Activated naive CD4-positive, alpha-beta T cell treated with anti-CD3 and anti-CD28 coated beads for 36 hours (primary cell): ENCODE data around the gene U2AF1L4. TPM values are rescaled to one million over a fixed set of nuclear protein-coding genes. Genes with fewer than 3 reads are reported as not detected.

ENCODE experiments used
- CTCF ChIA-PET: fragments of 350-600 bp; sonication (Branson Sonifier 250); formaldehyde crosslinking; loops from one replicate; lab custom pipeline; 2021; ENCODE audit warnings: antibody characterized with exemption; lab: Charles Lee
- DNase-seq: peaks from one replicate; pipeline ENCODE4 v3.0.0-alpha.2; 2020
- H3K27ac Mint-ChIP-seq: one replicate; pipeline ENCODE4 v1.8.0; 2021; ENCODE audit warnings: mild to moderate bottlenecking, mixed read lengths
- H3K27me3 Mint-ChIP-seq: one replicate; pipeline ENCODE4 v1.8.0; 2021; ENCODE audit warnings: low read depth, mixed read lengths
- H3K36me3 Mint-ChIP-seq: one replicate; pipeline ENCODE4 v1.8.0; 2021; ENCODE audit warnings: low read depth, mixed read lengths
- H3K4me1 Mint-ChIP-seq: one replicate; pipeline ENCODE4 v1.8.0; 2021; ENCODE audit warnings: low read depth, mixed read lengths
- H3K4me3 Mint-ChIP-seq: one replicate; pipeline ENCODE4 v1.8.0; 2021; ENCODE audit warnings: mild to moderate bottlenecking, moderate library complexity, mixed read lengths
- H3K9me3 Mint-ChIP-seq: one replicate; pipeline ENCODE4 v1.8.0; 2021; ENCODE audit warnings: mixed read lengths
- intact Hi-C: fragments of 100-400 bp; cut with micrococcal nuclease; formaldehyde crosslinking; loops from one replicate; pipeline ENCODE4 v1.15.1; 2023
- total RNA-seq, 2 experiments: library from RNA; stranded (reverse); gene quantifications; one replicate each; pipeline ENCODE4 v1.2.3, GENCODE V29; 2021

U2AF1L4 gene
- total RNA-seq, result 10 to 100 TPM; 41.8 to 44.2 TPM

DNA sequence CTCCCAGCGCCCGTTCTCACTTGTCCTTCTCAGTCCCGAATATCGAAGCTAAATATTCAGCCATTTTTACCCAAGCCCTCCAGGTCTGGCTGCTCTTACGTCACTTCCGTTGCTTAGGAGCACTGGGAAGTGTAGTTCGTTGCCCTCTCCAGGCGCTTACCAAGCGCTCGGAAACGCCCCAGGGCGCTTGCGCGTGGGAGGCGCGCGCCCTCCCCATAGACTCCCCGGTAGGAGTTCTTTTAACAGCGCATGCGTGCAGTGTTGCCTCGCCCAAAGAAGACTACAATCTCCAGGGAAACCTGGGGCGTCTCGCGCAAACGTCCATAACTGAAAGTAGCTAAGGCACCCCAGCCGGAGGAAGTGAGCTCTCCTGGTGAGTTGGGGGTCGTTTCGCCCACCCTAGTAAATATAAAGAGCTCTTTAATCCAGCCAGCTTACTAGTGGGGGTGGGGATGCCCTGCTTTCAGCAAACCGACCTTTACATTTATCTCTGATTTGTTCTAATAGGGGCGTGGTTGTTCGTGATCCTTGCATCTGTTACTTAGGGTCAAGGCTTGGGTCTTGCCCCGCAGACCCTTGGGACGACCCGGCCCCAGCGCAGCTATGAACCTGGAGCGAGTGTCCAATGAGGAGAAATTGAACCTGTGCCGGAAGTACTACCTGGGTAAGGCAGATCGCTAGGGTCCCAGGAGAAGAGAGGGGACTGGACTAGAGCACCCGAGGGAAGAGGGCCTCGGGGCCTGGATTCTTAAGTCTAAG, at the start of gene U2AF1L4, which contains the start of gene PSENEN:
TSS of gene U2AF1L4 (minus strand) at position 91 of the 759 bp plus-strand sequence. CDS start at position 64, 27 bp downstream.
TSS of gene PSENEN (plus strand) at position 324 of the 759 bp plus-strand sequence. CDS start at position 604, 280 bp downstream.
- peak within 1 kb of the TSS; percentile 99 for H3K27ac Mint-ChIP-seq
- H3K27me3 Mint-ChIP-seq, result no peaks in the 10 kb centered on the region
- CTCF ChIA-PET, result interaction anchor here (1.1 kb wide), 1 partner anchor 51 kb away, joined by 4 read pairs; no protein-coding TSS in a partner anchor
- peak; percentile 97 for DNase-seq
- H3K4me1 Mint-ChIP-seq, result peaks cover 58% of the 10 kb centered on the region
- intact Hi-C loops, result loop anchor here (1.0 to 10.0 kb wide), 9 partner anchors 28 to 742 kb away; partner anchors contain the start of genes ALKBH6, ARHGAP33, CAPNS1 and NFKBID
- H3K9me3 Mint-ChIP-seq, result no peaks in the 10 kb centered on the region
- H3K36me3 Mint-ChIP-seq, result peaks cover 17% of the 10 kb centered on the region
- H3K4me3 Mint-ChIP-seq, result peak within 1 kb of the TSS; percentile 96

GRCh38 chr19:35793381-35794165, 48.4 kb upstream of the U2AF1L4 start:
- H3K4me1 Mint-ChIP-seq, result peaks cover 6% of the 10 kb centered on the region
- H3K36me3 Mint-ChIP-seq, result no peaks in the 10 kb centered on the region
- intact Hi-C loops, result no loop called here
- CTCF ChIA-PET, result no interaction called here
- H3K9me3 Mint-ChIP-seq, result no peaks in the 10 kb centered on the region
- peaks cover 28% of the 10 kb centered on the region for H3K27me3 Mint-ChIP-seq
- no peak overlapping the region for H3K27ac Mint-ChIP-seq
- no peak overlapping the region for H3K4me3 Mint-ChIP-seq
- DNase-seq, result no peak

GRCh38 chr19:35792888-35793287, 47.7 kb upstream of the U2AF1L4 start:
- intact Hi-C loops, result no loop called here
- peaks cover 23% of the 10 kb centered on the region for H3K27me3 Mint-ChIP-seq
- peaks cover 6% of the 10 kb centered on the region for H3K4me1 Mint-ChIP-seq
- CTCF ChIA-PET, result no interaction called here
- DNase-seq, result no peak
- no peak overlapping the region for H3K4me3 Mint-ChIP-seq
- no peaks in the 10 kb centered on the region for H3K9me3 Mint-ChIP-seq
- H3K36me3 Mint-ChIP-seq, result no peaks in the 10 kb centered on the region
- H3K27ac Mint-ChIP-seq, result no peak overlapping the region

DNA sequence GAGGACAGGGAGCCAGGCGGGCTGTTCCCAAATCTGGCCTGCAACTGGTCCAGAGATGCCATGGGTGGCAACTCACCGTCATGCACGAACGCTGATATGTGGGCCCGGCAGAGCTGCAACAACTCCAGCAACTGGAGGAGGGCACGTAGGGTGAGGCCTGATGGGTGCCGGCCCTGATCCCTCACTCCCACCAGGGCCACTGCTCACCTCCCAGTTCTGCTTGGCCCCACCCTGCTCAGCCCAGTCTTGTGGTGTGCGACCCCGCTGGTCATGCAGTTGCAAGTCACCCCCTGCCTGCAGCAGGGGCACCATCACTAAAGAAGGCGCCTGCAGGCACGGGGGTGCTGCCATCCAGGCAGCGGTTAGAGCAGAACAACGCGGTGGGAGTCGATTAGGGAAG, 47.1 kb upstream of the U2AF1L4 start:
- DNase-seq, result no peak
- intact Hi-C loops, result no loop called here
- peaks cover 19% of the 10 kb centered on the region for H3K27me3 Mint-ChIP-seq
- no peak overlapping the region for H3K4me3 Mint-ChIP-seq
- H3K9me3 Mint-ChIP-seq, result no peaks in the 10 kb centered on the region
- CTCF ChIA-PET, result no interaction called here
- no peaks in the 10 kb centered on the region for H3K36me3 Mint-ChIP-seq
- peaks cover 5% of the 10 kb centered on the region for H3K4me1 Mint-ChIP-seq
- H3K27ac Mint-ChIP-seq, result no peak overlapping the region

DNA sequence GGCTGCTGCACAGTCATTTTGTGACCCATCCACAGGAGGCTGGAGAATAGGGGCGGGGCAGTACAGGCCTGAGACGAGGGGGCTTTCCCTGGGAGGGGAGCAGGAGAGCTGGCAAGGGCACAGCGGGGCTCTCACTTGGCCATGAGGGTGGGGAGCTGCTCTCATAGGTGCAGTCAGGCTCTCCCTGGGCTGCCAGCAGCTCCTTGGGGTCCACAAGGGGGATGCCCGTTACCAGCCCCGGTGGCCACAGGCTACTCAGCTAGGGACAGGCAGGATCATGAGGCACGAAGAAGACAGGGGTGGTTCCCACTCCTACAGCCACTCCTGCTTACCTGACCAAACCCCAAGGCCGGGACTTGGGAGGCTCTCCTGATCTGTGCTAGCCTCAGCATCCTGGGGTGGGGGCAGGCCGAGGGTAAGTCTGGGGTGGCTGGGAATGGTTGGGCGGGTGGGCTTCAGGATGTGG, 46.6 kb upstream of the U2AF1L4 start:
- CTCF ChIA-PET, result no interaction called here
- intact Hi-C loops, result no loop called here
- Mint-ChIP-seq H3K9me3 (no peaks in the 10 kb centered on the region), H3K4me3 (no peak overlapping the region), H3K36me3 (no peaks in the 10 kb centered on the region), H3K4me1 (peaks cover under 1% of the 10 kb centered on the region), H3K27me3 (peaks cover 14% of the 10 kb centered on the region), H3K27ac (no peak overlapping the region)
- DNase-seq, result no peak

DNA sequence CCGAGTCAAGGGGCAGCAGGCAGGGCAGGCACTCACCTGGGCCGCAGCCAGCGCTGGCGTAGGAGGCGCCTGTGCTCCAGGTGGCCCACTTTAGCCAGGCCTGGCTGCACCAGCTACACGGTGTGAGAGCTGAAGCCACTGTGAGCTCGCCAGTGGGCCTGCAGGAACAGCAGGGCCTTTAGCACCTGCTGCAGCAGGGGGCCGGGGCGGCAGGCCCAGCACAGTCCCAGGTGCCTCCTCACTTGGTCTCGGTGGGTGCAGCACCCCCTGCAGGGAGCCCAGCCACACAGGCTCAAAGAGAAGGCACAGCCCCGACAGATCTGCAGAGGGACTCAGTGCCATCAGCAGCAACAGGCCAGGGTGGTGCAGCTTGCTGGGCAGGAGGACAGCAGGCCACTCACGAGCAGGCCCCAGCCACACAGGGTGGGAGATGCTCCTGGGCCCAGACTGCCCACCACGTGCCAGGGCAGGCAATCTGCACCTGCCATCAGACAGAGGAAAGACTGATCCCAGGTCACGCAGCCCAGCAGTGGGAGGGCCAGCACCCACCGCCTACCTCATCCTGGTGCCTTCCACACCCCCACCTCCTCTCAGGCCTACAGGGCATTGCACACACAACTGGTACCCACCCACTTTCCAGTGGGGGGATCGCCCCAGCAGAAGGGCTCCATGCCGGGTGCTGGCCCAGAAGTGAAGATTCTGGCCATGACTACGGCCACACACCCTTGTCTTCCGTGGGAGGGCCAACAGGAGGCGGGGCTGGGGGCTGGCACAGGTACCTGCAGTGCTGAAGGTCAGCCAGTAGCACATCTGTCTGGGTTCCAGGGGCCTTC, 46.0 kb upstream of the U2AF1L4 start:
- Mint-ChIP-seq H3K4me3 (no peak overlapping the region), H3K27ac (no peak overlapping the region), H3K9me3 (no peaks in the 10 kb centered on the region), H3K4me1 (no peaks in the 10 kb centered on the region), H3K36me3 (no peaks in the 10 kb centered on the region), H3K27me3 (peaks cover 8% of the 10 kb centered on the region)
- CTCF ChIA-PET, result interaction anchor here (0.6 to 2.1 kb wide), 2 partner anchors 97 to 116 kb away, joined by 3 to 9 read pairs; no protein-coding TSS in a partner anchor
- intact Hi-C loops, result no loop called here
- peak; percentile 30 for DNase-seq

- DNase-seq, result no peak
- Mint-ChIP-seq H3K27me3 (peaks cover 4% of the 10 kb centered on the region), H3K27ac (no peak overlapping the region), H3K4me3 (no peak overlapping the region), H3K36me3 (no peaks in the 10 kb centered on the region), H3K4me1 (no peaks in the 10 kb centered on the region), H3K9me3 (no peaks in the 10 kb centered on the region)
- CTCF ChIA-PET, result interaction anchor here (0.6 to 2.1 kb wide), 2 partner anchors 96 to 115 kb away, joined by 3 to 9 read pairs; no protein-coding TSS in a partner anchor
- intact Hi-C loops, result no loop called here
Observed at GRCh38 chr19:35789978-35790944, 45.0 kb upstream of the U2AF1L4 start.

GRCh38 chr19:35789195-35789977, 44.2 kb upstream of the U2AF1L4 start:
- Mint-ChIP-seq H3K27me3 (peaks cover 4% of the 10 kb centered on the region), H3K36me3 (no peaks in the 10 kb centered on the region), H3K27ac (no peak overlapping the region), H3K4me3 (no peak overlapping the region), H3K4me1 (no peaks in the 10 kb centered on the region), H3K9me3 (no peaks in the 10 kb centered on the region)
- intact Hi-C loops, result no loop called here
- no peak for DNase-seq
- CTCF ChIA-PET, result interaction anchor here (2.1 kb wide), 1 partner anchor 95 kb away, joined by 9 read pairs; no protein-coding TSS in a partner anchor

GRCh38 chr19:35788205-35788960, 43.2 kb upstream of the U2AF1L4 start:
- no peak for DNase-seq
- no peaks in the 10 kb centered on the region for H3K9me3 Mint-ChIP-seq
- H3K36me3 Mint-ChIP-seq, result no peaks in the 10 kb centered on the region
- H3K4me3 Mint-ChIP-seq, result no peak overlapping the region
- intact Hi-C loops, result no loop called here
- CTCF ChIA-PET, result interaction anchor here (2.1 kb wide), 1 partner anchor 94 kb away, joined by 9 read pairs; no protein-coding TSS in a partner anchor
- no peaks in the 10 kb centered on the region for H3K4me1 Mint-ChIP-seq
- H3K27me3 Mint-ChIP-seq, result no peaks in the 10 kb centered on the region
- no peak overlapping the region for H3K27ac Mint-ChIP-seq

GRCh38 chr19:35787227-35787799, 42.1 kb upstream of the U2AF1L4 start:
- DNase-seq, result no peak
- no peak overlapping the region for H3K4me3 Mint-ChIP-seq
- H3K27me3 Mint-ChIP-seq, result no peaks in the 10 kb centered on the region
- no peaks in the 10 kb centered on the region for H3K4me1 Mint-ChIP-seq
- no peak overlapping the region for H3K27ac Mint-ChIP-seq
- H3K9me3 Mint-ChIP-seq, result no peaks in the 10 kb centered on the region
- intact Hi-C loops, result no loop called here
- CTCF ChIA-PET, result no interaction called here
- no peaks in the 10 kb centered on the region for H3K36me3 Mint-ChIP-seq
